Measurements from ENCODE around the gene CSPG5. TPM values are rescaled to one million over a fixed set of nuclear protein-coding genes. Genes with fewer than 3 reads are reported as not detected.

The CSPG5 gene
- total and polyA plus RNA-seq, 4 donors = 7.7 to 24.9 (median 10.8) TPM

DNA sequence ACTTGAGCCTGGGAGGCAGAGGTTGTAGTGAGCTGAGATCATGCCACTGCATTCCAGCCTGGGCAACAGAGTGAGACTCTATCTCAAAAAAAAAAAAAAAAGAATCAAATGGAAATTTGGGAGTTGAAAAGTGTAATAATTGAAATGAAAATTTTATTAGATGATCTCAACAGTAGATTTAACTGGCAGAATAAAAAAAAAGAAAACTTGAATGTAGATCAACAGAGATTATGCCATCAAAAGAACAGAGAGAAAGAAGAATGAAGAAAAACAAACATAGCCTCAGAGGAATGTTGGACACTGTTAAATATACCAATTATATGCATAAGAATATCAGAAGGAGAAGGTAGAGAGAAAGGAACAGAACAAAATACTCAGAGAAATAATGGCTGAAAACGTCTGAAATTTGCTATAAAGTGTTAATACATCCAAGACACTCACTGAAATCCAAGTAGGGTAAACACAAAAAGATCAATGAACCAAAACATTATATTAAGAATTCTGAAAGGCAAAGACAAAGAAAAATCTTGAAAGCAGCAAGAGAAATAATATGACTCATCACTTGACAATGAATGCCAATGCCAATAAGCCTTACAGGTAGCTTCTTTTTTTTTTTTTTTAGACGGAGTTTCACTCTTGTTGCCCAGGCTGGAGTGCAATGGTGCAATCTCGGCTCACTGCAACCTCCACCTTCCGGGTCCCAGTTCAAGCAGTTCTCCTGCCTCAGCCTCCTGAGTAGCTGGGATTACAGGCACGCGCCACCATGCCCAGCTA lies 50.5 kb downstream of the CSPG5 start:
- Histone ChIP-seq H3K9ac (ENCODE audit: insufficient read depth in 1 of 2, low read length in 2 of 2) (no peak overlapping the region), H3K9me3 (ENCODE audit: control insufficient read depth in 4 of 4, insufficient read depth in 3 of 4, low read length in 3 of 4) (no peaks in the 10 kb centered on the region), H3K27me3 (ENCODE audit: control insufficient read depth in 3 of 3, insufficient read depth in 3 of 3, low read length in 2 of 3) (no peaks in the 10 kb centered on the region), H3K4me3 (no peak overlapping the region), H3K27ac (ENCODE audit: low read depth in 1 of 2, low read length in 1 of 2) (no peak overlapping the region), H3K36me3 (ENCODE audit: control insufficient read depth in 4 of 4, insufficient read depth in 4 of 4, low read length in 4 of 4) (no peaks in the 10 kb centered on the region), H3K4me1 (ENCODE audit: control insufficient read depth in 5 of 5, insufficient read depth in 5 of 5, low read length in 5 of 5) (no peaks in the 10 kb centered on the region)
- 80 to 91% methylated on average over 6 of the region's 6 CpGs for WGBS, 2 donors
- no peak for ATAC-seq (ENCODE audit: insufficient read depth, low FRiP score)
- no peak for DNase-seq
- TF ChIP-seq, protein P1, sequence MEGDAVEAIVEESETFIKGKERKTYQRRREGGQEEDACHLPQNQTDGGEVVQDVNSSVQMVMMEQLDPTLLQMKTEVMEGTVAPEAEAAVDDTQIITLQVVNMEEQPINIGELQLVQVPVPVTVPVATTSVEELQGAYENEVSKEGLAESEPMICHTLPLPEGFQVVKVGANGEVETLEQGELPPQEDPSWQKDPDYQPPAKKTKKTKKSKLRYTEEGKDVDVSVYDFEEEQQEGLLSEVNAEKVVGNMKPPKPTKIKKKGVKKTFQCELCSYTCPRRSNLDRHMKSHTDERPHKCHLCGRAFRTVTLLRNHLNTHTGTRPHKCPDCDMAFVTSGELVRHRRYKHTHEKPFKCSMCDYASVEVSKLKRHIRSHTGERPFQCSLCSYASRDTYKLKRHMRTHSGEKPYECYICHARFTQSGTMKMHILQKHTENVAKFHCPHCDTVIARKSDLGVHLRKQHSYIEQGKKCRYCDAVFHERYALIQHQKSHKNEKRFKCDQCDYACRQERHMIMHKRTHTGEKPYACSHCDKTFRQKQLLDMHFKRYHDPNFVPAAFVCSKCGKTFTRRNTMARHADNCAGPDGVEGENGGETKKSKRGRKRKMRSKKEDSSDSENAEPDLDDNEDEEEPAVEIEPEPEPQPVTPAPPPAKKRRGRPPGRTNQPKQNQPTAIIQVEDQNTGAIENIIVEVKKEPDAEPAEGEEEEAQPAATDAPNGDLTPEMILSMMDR (IDR thresholded peaks at IDR 0.05; ENCODE audit: control extremely low read depth, extremely low read depth) = no peak

DNA sequence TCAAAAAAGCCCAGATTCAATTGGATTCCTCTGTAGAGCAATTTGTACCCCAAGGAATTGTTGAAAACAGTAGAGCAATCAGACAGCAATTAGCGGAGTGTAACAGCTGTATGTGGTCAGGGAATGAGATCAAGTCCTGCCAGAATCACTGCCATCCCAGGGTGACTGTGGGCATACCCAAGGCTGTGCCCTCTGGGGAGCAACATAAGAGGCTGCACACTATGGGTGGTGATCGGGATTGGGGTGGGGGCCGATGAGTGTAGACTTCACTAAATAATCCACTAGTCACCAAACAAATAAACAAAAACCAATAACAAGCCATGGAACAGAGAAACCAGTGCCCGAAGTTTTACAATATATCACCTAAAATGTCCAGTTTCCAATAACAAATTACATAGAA lies 53.0 kb downstream of the CSPG5 start:
- DNase-seq (no peak), ATAC-seq (ENCODE audit: insufficient read depth, low FRiP score) (no peak)
- TF ChIP-seq, protein P1 (IDR thresholded peaks at IDR 0.05; ENCODE audit: control extremely low read depth, extremely low read depth) = no peak
- no peaks in the 10 kb centered on the region for H3K9me3 ChIP-seq (ENCODE audit: control insufficient read depth in 4 of 4, insufficient read depth in 3 of 4, low read length in 3 of 4)
- 91 to 92% methylated on average over 4 of the region's 4 CpGs for WGBS, 2 donors
- no peaks in the 10 kb centered on the region for H3K27me3 ChIP-seq (ENCODE audit: control insufficient read depth in 3 of 3, insufficient read depth in 3 of 3, low read length in 2 of 3)
- H3K27ac ChIP-seq (ENCODE audit: low read depth in 1 of 2, low read length in 1 of 2) = no peak overlapping the region
- no peaks in the 10 kb centered on the region for H3K36me3 ChIP-seq (ENCODE audit: control insufficient read depth in 4 of 4, insufficient read depth in 4 of 4, low read length in 4 of 4)
- H3K4me1 ChIP-seq (ENCODE audit: control insufficient read depth in 5 of 5, insufficient read depth in 5 of 5, low read length in 5 of 5) = no peaks in the 10 kb centered on the region
- no peak overlapping the region for H3K4me3 ChIP-seq
- H3K9ac ChIP-seq (ENCODE audit: insufficient read depth in 1 of 2, low read length in 2 of 2) = no peak overlapping the region

DNA sequence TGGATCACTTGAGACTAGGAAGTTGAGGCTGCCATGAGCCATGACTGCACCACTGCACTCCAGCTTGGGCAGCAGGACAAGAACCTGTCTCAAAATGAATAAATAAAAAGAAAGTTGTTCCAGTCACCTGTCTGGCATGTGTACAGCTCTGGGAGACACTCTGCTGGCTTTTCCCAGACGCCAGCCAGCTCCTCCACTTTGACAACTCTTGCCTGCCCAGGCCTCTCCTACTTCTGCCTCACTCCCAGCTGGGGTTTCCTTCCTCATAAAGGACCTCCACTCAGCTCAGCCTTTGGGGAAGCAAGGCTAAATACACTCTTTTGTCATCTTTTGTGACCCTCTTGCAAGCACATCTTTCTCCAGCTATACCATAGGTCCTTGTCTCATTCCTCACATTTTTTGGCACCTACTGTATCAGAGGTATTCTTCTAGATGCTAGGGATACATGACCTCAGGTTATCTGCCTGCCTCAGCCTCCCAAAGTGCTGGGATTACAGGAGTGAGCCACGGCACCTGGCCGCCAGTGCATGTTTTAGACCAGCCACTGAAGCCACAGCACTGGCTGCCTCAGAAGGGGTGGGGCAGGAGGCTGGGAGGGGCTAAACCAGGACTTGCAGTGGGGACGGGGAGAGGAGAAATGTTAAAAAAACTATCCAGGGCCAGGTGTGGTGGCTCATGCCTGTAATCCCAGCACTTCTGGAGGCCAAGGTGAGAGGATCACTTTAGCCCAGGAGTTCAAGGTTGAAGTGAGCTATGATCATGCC lies 55.2 kb downstream of the CSPG5 start:
- Histone ChIP-seq H3K36me3 (ENCODE audit: control insufficient read depth in 4 of 4, insufficient read depth in 4 of 4, low read length in 4 of 4) (no peaks in the 10 kb centered on the region), H3K27me3 (ENCODE audit: control insufficient read depth in 3 of 3, insufficient read depth in 3 of 3, low read length in 2 of 3) (no peaks in the 10 kb centered on the region), H3K27ac (ENCODE audit: low read depth in 1 of 2, low read length in 1 of 2) (no peak overlapping the region), H3K4me3 (no peak overlapping the region), H3K9me3 (ENCODE audit: control insufficient read depth in 4 of 4, insufficient read depth in 3 of 4, low read length in 3 of 4) (no peaks in the 10 kb centered on the region), H3K9ac (ENCODE audit: insufficient read depth in 1 of 2, low read length in 2 of 2) (no peak overlapping the region), H3K4me1 (ENCODE audit: control insufficient read depth in 5 of 5, insufficient read depth in 5 of 5, low read length in 5 of 5) (no peaks in the 10 kb centered on the region)
- 51 to 54% methylated on average over 4 of the region's 4 CpGs for WGBS, 2 donors
- DNase-seq = no peak
- TF ChIP-seq, protein P1 (IDR thresholded peaks at IDR 0.05; ENCODE audit: control extremely low read depth, extremely low read depth) = no peak
- ATAC-seq (ENCODE audit: insufficient read depth, low FRiP score) = no peak
